Suprapubic skin (tissue), 4 donors: ENCODE measurements around the gene HNRNPL. TPM values are rescaled to one million over a fixed set of nuclear protein-coding genes. Genes with fewer than 3 reads are reported as not detected.
"Not testable (repeated sequence)": the region's sequence is repeated elsewhere in the genome, so short reads cannot be mapped to it uniquely, and the experiment has no call there.

Source experiments
- DNase-seq, 2 donors: peaks; one replicate each; pipeline ENCODE4 v3.0.0-alpha.2; 2019; ENCODE audit warnings: low spot score in 2 of 2
- H3K27ac ChIP-seq: fragments of 200-600 bp; sonication (generic); one replicate; pipeline ENCODE4 v1.5.1; 2019
- H3K27me3 ChIP-seq: fragments of 200-600 bp; sonication (generic); one replicate; pipeline ENCODE4 v1.5.1; 2019
- H3K36me3 ChIP-seq: fragments of 200-600 bp; sonication (generic); one replicate; pipeline ENCODE4 v1.5.1; 2019
- H3K4me1 ChIP-seq: fragments of 200-600 bp; sonication (generic); one replicate; pipeline ENCODE4 v1.5.1; 2019
- H3K4me3 ChIP-seq: fragments of 200-600 bp; sonication (generic); one replicate; pipeline ENCODE4 v1.5.1; 2019; ENCODE audit warnings: mild to moderate bottlenecking
- H3K9me3 ChIP-seq: fragments of 200-600 bp; sonication (generic); one replicate; pipeline ENCODE4 v1.5.1; 2019
- EP300 ChIP-seq: sonication (generic); formaldehyde crosslinking; IDR thresholded peaks from one replicate; pipeline ENCODE4 v1.6.1; 2017; ENCODE audit warnings: antibody characterized with exemption
- POLR2A ChIP-seq, 2 donors: fragments of 450-650 bp; IDR thresholded peaks; one replicate each; pipeline ENCODE4 v1.6.1; 2017; ENCODE audit warnings: antibody characterized with exemption in 2 of 2, mild to moderate bottlenecking in 2 of 2, moderate library complexity in 2 of 2
- POLR2AphosphoS5 ChIP-seq, 3 donors: sonication (generic); formaldehyde crosslinking; IDR thresholded peaks; one replicate each; pipeline ENCODE4 v1.6.1; 2017; ENCODE audit warnings: antibody characterized with exemption in 3 of 3
- WGBS: methylation state at CpG from one replicate; pipeline ENCODE4 v1.1.5; 2018; 5-methylcytosine and 5-hydroxymethylcytosine counted together
- total RNA-seq, 4 donors: library from RNA; depleted of rRNA; stranded (reverse); fragments of >200 nt; gene quantifications; one replicate each; pipeline ENCODE4 v1.1.0, GENCODE V29; 2016
- TF ChIP-seq, protein P1 (sequence below), 2 donors: fragments of 200-600 bp in 1 of 2; fragments of 450-650 bp in 1 of 2; sonication (generic) in 1 of 2; IDR thresholded peaks; one replicate each; pipeline ENCODE4 v1.5.1; 2016 to 2019; ENCODE audit warnings: antibody characterized with exemption in 2 of 2, mild to moderate bottlenecking in 1 of 2, moderate library complexity in 1 of 2

The HNRNPL gene
- total RNA-seq, 4 donors from 2014 or later: 178 to 227 (median 200) TPM

DNA sequence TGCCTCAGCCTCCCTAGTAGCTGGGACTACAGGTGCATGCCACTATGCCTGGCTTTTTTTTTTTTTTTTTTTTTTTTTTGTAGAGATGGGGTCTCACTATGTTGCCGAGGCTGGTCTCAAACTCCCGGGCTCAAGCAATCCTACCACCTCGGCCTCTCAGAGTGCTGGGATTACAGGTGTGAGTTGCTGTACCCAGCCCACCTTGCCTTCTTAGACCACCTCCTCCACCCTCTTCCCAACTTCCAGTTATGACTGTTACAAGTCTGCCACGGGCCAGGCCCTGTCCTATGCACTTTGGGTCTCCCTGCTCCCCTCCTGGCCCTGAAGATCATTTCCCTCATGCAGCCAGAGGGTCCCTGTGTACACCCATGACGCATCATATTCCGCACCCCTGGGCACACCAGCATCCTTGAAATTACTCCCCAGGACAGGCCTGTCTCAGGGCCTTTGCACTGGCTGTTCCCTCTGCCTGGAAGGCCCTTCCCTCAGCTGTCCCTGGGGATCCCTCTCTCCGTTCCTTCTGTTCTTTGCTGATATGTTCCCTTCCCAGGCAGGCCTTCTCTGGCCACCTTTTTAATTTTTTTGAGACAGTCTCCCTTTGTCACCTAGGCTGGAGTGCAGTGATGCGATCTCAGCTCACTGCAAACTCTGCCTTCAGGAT lies 40.1 kb downstream of the HNRNPL start:
- Histone ChIP-seq H3K9me3 (no peaks in the 10 kb centered on the region), H3K36me3 (peaks cover 8% of the 10 kb centered on the region), H3K27ac (no peak overlapping the region), H3K4me3 (no peak overlapping the region), H3K4me1 (no peaks in the 10 kb centered on the region), H3K27me3 (no peaks in the 10 kb centered on the region)
- 94% methylated on average over 8 of the region's 8 CpGs for WGBS
- no peak for DNase-seq
- TF ChIP-seq EP300 (no peak), POLR2A (IDR thresholded peaks at IDR 0.05) (no peak), POLR2AphosphoS5 (IDR thresholded peaks at IDR 0.05) (no peak)
- TF ChIP-seq, protein P1, sequence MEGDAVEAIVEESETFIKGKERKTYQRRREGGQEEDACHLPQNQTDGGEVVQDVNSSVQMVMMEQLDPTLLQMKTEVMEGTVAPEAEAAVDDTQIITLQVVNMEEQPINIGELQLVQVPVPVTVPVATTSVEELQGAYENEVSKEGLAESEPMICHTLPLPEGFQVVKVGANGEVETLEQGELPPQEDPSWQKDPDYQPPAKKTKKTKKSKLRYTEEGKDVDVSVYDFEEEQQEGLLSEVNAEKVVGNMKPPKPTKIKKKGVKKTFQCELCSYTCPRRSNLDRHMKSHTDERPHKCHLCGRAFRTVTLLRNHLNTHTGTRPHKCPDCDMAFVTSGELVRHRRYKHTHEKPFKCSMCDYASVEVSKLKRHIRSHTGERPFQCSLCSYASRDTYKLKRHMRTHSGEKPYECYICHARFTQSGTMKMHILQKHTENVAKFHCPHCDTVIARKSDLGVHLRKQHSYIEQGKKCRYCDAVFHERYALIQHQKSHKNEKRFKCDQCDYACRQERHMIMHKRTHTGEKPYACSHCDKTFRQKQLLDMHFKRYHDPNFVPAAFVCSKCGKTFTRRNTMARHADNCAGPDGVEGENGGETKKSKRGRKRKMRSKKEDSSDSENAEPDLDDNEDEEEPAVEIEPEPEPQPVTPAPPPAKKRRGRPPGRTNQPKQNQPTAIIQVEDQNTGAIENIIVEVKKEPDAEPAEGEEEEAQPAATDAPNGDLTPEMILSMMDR (IDR thresholded peaks at IDR 0.05): no peak

DNA sequence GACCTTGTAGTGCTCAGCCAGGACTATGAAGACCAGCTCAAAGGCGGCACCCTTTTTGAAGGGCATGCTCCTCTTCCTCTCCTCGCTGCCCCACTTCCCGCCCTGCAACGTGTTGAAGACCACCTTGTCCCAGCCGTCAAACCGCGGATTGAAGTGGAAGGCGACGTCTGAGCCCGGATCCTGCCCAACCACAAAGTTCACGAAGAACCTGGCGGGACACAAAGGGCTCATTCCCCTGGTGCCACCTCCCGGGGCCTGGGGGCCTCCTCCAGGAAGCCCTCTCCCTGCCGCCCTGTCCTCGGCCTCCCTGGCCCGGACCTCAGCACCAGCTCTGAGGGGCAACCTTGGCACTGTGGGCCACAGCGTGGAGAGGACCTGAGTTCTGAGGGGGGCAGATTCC lies 41.0 kb downstream of the HNRNPL start:
- WGBS: 94% methylated on average over 17 of the region's 17 CpGs
- peaks cover 4% of the 10 kb centered on the region for H3K36me3 ChIP-seq
- H3K4me1 ChIP-seq: no peaks in the 10 kb centered on the region
- no peak for TF ChIP-seq EP300
- no peak for TF ChIP-seq POLR2A (IDR thresholded peaks at IDR 0.05)
- TF ChIP-seq, protein P1 (IDR thresholded peaks at IDR 0.05): no peak
- no peak for TF ChIP-seq POLR2AphosphoS5 (IDR thresholded peaks at IDR 0.05)
- no peak for DNase-seq
- H3K4me3 ChIP-seq: no peak overlapping the region
- no peaks in the 10 kb centered on the region for H3K27me3 ChIP-seq
- H3K27ac ChIP-seq: no peak overlapping the region
- H3K9me3 ChIP-seq: no peaks in the 10 kb centered on the region

DNA sequence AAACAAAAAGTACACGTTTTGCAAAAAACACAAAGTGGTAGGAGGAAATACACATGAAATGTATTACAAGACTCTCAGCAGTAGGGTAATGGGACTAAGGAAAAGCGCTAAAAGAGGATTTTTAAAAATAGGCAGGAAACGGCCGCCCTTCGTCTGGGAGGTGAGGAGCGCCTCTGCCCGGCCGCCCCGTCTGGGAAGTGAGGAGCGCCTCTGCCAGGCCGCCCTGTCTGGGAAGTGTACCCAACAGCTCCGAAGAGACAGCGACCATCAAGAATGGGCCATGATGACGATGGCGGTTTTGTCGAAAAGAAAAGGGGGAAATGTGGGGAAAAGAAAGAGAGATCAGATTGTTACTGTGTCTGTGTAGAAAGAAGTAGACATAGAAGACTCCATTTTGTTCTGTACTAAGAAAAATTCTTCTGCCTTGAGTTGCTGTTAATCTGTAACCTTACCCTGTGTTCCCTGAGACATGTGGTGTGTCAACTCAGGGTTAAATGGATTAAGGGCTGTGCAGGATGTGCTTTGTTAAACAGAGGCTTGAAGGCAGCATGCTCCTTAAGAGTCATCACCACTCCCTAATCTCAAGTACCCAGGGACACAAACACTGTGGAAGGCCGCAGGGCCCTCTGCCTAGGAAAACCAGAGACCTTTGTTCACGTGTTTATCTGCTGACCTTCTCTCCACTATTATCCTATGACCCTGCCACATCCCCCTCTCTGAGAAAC lies 42.2 kb downstream of the HNRNPL start:
- H3K9me3 ChIP-seq, DNase-seq, H3K36me3 ChIP-seq, H3K27ac ChIP-seq, H3K27me3 ChIP-seq, H3K4me1 ChIP-seq, H3K4me3 ChIP-seq: not testable (repeated sequence)
- 87% methylated on average over 18 of the region's 18 CpGs for WGBS

DNA sequence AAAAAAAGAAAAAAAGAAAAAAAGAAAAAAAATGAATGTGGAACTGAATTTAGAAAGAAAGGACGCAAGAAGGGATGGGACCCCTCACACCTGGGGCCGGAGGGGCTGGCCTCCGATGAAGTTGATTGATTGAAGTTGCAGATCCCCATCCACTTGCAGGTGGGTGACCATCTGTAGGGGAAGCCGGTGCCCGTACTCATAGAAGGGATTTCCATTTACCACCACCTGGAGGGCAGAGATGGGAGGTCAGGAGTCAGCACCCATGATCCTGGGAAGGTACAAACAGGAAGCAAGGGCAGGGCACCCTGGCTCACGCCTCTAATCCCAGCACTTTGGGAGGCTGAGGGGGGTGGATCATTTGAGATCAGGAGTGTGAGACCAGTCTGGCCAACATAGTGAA lies 43.4 kb downstream of the HNRNPL start:
- WGBS: 88% methylated on average over 6 of the region's 6 CpGs
- H3K27ac ChIP-seq: no peak overlapping the region

DNA sequence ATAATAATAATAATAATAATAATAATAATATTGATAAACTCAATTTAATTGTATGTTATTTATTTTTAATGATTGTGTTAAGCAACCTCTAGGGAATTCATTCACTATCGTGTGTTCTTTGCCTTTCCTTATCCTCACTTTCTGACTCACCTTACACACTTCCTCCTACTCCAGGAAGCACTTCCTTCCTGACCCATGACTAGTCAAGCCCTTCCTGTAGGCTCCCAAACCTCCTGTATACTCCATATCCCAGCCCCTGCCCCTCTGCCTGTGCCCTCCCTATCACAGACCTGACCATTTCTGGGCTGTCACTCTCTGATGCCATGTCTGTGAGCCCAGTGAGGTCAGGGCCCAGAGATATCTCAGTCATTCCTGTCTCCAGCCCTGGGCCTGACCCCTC lies 44.6 kb downstream of the HNRNPL start:
- H3K4me3 ChIP-seq: no peak overlapping the region
- no peak for DNase-seq
- WGBS: 51% methylated on average over 1 of the region's 1 CpG
- no peak overlapping the region for H3K27ac ChIP-seq
- TF ChIP-seq EP300 (no peak), POLR2A (IDR thresholded peaks at IDR 0.05) (no peak), POLR2AphosphoS5 (IDR thresholded peaks at IDR 0.05) (no peak)
- TF ChIP-seq, protein P1 (IDR thresholded peaks at IDR 0.05): no peak
- H3K9me3 ChIP-seq: no peaks in the 10 kb centered on the region
- H3K4me1 ChIP-seq: no peaks in the 10 kb centered on the region
- no peaks in the 10 kb centered on the region for H3K36me3 ChIP-seq
- H3K27me3 ChIP-seq: no peaks in the 10 kb centered on the region

More for the DNA sequence above, 43.4 kb downstream of the HNRNPL start:
- no peaks in the 10 kb centered on the region for H3K27me3 ChIP-seq
- no peaks in the 10 kb centered on the region for H3K9me3 ChIP-seq
- H3K4me1 ChIP-seq: no peaks in the 10 kb centered on the region
- TF ChIP-seq, protein P1 (IDR thresholded peaks at IDR 0.05): no peak
- TF ChIP-seq POLR2A (IDR thresholded peaks at IDR 0.05): no peak
- TF ChIP-seq POLR2AphosphoS5 (IDR thresholded peaks at IDR 0.05): no peak
- H3K36me3 ChIP-seq: no peaks in the 10 kb centered on the region
- H3K4me3 ChIP-seq: no peak overlapping the region
- DNase-seq: no peak
